ENCODE data around the gene ELAVL1. TPM values are rescaled to one million over a fixed set of nuclear protein-coding genes. Genes with fewer than 3 reads are reported as not detected.
"Not testable (repeated sequence)": the region's sequence is repeated elsewhere in the genome, so short reads cannot be mapped to it uniquely, and the experiment has no call there.

ELAVL1 gene
- total RNA-seq, 6 experiments from 2014 or later: 105 to 127 (median 115) TPM

GRCh38 chr19:7931221-7932061, 74.0 kb downstream of the ELAVL1 start:
- Mint-ChIP-seq H3K27me3 (ENCODE audit: insufficient read depth) (no peaks in the 10 kb centered on the region; the same call in 1 of the 2 replicates), H3K4me1 (ENCODE audit: low read depth) (peaks cover 21% of the 10 kb centered on the region), H3K27ac (no peak overlapping the region; the same call in 1 of the 2 replicates), H3K4me3 (no peak overlapping the region), H3K36me3 (ENCODE audit: low read depth) (peaks cover 4% of the 10 kb centered on the region), H3K9me3 (no peaks in the 10 kb centered on the region)
- DNase-seq: no peak
- TF ChIP-seq CTCF (IDR thresholded peaks at IDR 0.05): no peak

DNA sequence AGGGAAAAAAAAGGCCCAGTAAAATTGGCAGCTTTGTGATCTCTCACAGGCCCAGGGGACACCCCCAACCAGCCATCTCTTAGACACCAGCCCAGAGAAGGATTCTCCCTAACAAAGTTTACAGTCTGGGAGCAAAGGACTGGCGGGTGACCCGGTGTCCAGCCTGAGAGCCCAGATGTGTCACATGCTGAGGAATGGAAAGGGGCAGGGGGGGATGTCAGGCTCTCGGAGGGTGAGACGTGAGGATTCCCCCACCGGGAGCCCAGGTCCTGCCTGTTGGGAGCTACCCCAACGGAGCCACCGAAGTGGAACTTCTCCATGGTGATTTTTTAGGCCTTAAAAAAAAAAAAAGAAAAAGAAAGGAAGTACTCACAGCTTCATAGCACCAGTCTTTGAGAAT, 74.7 kb downstream of the ELAVL1 start:
- Mint-ChIP-seq H3K27me3 (ENCODE audit: insufficient read depth) (no peaks in the 10 kb centered on the region; the same call in 1 of the 2 replicates), H3K36me3 (ENCODE audit: low read depth) (peaks cover 4% of the 10 kb centered on the region), H3K27ac (peak overlapping the region; percentile 98), H3K9me3 (no peaks in the 10 kb centered on the region), H3K4me3 (no peak overlapping the region), H3K4me1 (ENCODE audit: low read depth) (peaks cover 23% of the 10 kb centered on the region)
- DNase-seq: no peak
- TF ChIP-seq CTCF (IDR thresholded peaks at IDR 0.05): no peak

GRCh38 chr19:7930030-7930429, 75.4 kb downstream of the ELAVL1 start:
- not testable (repeated sequence) for H3K36me3 Mint-ChIP-seq (ENCODE audit: low read depth); H3K9me3 Mint-ChIP-seq; DNase-seq; H3K27me3 Mint-ChIP-seq (ENCODE audit: insufficient read depth)
- Mint-ChIP-seq H3K27ac (peak overlapping the region; percentile 98), H3K4me1 (ENCODE audit: low read depth) (peaks cover 23% of the 10 kb centered on the region), H3K4me3 (peak overlapping the region; percentile 75; the same call in 1 of the 2 replicates)

DNA sequence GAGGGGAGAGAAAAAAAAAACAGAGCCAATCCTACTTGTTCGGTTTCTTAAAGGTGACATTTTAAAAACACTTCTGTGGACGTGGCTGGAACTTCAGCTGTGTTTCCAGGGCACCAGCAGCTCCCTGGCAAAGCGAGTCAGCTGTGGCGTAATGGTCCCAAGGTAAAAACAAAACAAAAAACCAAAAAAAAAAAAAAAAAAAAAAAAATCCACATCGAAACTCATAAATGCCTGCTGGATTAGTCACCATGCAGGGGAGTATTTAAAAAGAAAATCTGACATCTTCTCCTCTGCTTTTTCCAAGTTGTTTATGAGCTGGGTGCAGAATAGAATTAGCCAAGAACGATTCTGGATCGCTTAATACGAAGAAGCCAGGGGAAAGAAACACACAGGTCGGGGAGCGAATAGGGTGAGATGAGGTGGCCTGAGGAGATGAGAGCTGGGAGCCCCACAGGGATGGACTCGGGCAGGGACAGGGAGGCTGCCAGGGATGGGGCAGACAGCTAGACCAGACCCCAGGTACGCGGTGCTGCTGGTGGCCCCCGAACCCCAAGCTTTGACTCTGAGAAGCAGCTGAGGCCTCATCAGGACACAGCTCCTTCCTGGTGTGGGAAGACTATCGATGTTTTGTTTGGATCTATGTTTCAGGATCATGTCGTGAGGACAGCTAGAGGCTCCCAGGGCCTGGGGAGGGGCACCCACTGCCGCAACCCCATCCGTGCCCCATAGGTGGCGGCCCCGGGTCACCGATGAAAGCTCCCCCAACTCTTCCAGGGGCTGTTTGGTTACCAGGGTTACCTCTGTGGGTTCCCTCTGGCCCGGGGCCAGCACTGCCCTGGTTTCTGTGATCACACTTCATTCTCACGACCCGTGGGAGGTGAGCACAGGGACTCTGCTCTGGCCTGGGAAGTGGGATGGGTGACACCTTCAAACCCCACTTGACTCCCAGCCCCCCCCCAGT, 76.4 kb downstream of the ELAVL1 start:
- Mint-ChIP-seq H3K4me3 (peak overlapping the region; percentile 75), H3K4me1 (ENCODE audit: low read depth) (peaks cover 23% of the 10 kb centered on the region), H3K27me3 (ENCODE audit: insufficient read depth) (peaks cover 2% of the 10 kb centered on the region), H3K9me3 (no peaks in the 10 kb centered on the region), H3K27ac (peak overlapping the region; percentile 98), H3K36me3 (ENCODE audit: low read depth) (peaks cover 4% of the 10 kb centered on the region)
- peak; percentile 89 for DNase-seq
- TF ChIP-seq CTCF (IDR thresholded peaks at IDR 0.05): peak; percentile 80

DNA sequence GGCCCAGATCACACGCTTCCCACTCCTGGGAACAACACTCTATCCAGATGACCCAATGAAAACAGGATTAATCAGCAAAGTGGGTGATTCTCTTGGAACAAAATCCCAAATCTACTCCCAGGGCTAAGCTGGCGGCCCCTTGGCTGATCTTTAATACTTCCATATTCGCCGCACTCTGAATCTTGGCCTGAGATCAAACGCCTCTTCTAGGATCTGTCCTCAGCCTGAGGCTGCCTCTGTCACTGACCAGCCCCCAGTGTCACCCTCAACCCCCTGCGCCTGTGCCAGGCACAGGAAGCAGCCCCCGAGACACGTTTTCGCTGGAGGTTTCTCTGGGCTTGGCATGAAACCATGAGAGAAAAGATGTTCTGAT, 77.1 kb downstream of the ELAVL1 start:
- no peaks in the 10 kb centered on the region for H3K9me3 Mint-ChIP-seq
- peaks cover 4% of the 10 kb centered on the region for H3K36me3 Mint-ChIP-seq (ENCODE audit: low read depth)
- peak overlapping the region; percentile 75 for H3K4me3 Mint-ChIP-seq
- no peak for TF ChIP-seq CTCF (IDR thresholded peaks at IDR 0.05)
- no peak for DNase-seq
- H3K4me1 Mint-ChIP-seq (ENCODE audit: low read depth): peaks cover 23% of the 10 kb centered on the region
- H3K27ac Mint-ChIP-seq: peak overlapping the region; percentile 98
- peaks cover 2% of the 10 kb centered on the region for H3K27me3 Mint-ChIP-seq (ENCODE audit: insufficient read depth)
